ENCODE measurements around the gene RFC5.
"Not testable (repeated sequence)": the region's sequence is repeated elsewhere in the genome, so short reads cannot be mapped to it uniquely, and the experiment has no call there.

The RFC5 gene

GRCh38 chr12:117981267-117981666, 35.2 kb upstream of the RFC5 start:
- Histone ChIP-seq H3K9ac (ENCODE audit: low read length in 2 of 2) (no peak overlapping the region), H3K27ac (ENCODE audit: low read length) (no peak overlapping the region), H3K4me3 (ENCODE audit: low read length in 2 of 2) (no peak overlapping the region), H3K9me3 (ENCODE audit: control insufficient read depth in 2 of 2, low read length in 2 of 2) (no peaks in the 10 kb centered on the region), H3K27me3 (ENCODE audit: control insufficient read depth in 1 of 2, insufficient read depth in 2 of 2, low read length in 2 of 2) (peaks cover 0 to 4% of the 10 kb centered on the region in 2 donors), H3K4me1 (ENCODE audit: control insufficient read depth, insufficient read depth, low read length) (no peaks in the 10 kb centered on the region), H3K36me3 (ENCODE audit: control insufficient read depth in 2 of 2, insufficient read depth in 2 of 2, low read length in 2 of 2) (no peaks in the 10 kb centered on the region)

- Histone ChIP-seq H3K27ac (ENCODE audit: low read length) (no peak overlapping the region), H3K9me3 (ENCODE audit: control insufficient read depth in 2 of 2, low read length in 2 of 2) (no peaks in the 10 kb centered on the region), H3K36me3 (ENCODE audit: control insufficient read depth in 2 of 2, insufficient read depth in 2 of 2, low read length in 2 of 2) (no peaks in the 10 kb centered on the region), H3K9ac (ENCODE audit: low read length in 2 of 2) (no peak overlapping the region), H3K4me1 (ENCODE audit: control insufficient read depth, insufficient read depth, low read length) (no peaks in the 10 kb centered on the region), H3K4me3 (ENCODE audit: low read length in 2 of 2) (no peak overlapping the region), H3K27me3 (ENCODE audit: control insufficient read depth in 1 of 2, insufficient read depth in 2 of 2, low read length in 2 of 2) (peaks cover 0 to 4% of the 10 kb centered on the region in 2 donors)
These were observed 31.3 kb upstream of the RFC5 start for GRCh38 chr12:117985182-117985581.

DNA sequence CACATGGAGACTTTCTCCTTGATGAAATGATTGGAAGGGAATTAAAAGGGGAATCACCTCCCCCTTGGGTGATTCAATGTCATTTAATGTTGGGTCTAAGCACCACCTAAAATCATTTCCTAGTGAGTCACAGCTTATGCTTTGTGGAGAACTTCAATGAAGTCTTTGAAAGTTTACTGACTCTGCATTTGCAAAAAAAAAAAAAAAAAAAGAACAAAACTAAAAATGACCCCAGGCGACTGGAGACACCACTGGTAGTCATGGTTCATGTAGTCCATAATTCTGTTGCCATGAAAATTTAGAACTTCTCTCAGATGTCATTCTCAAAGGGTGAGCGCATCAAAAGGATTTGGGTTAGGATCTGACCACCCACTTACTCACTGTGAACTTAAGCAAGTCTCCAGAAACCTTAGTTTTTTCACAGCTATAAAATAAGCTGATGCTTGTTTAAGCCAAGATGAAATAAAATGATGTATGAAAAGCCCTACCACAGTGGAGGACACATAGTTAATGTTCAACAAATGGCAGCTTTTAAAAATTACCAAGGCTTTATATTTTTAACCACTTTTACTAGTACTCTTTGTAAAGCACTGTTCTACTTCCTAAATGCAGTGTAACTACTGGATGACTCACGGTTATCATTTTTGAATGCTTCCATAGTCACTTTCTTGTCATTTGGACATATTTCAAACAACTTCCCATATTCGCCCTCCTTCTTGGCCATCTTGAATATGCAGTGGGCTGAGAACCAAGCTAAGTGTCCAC, 29.6 kb upstream of the RFC5 start:
- no peak overlapping the region for H3K4me3 ChIP-seq (ENCODE audit: low read length in 2 of 2)

GRCh38 chr12:117994551-117995438, 21.7 kb upstream of the RFC5 start:
- Histone ChIP-seq H3K9me3 (ENCODE audit: control insufficient read depth in 2 of 2, low read length in 2 of 2) (no peaks in the 10 kb centered on the region), H3K4me1 (ENCODE audit: control insufficient read depth, insufficient read depth, low read length) (no peaks in the 10 kb centered on the region), H3K9ac (ENCODE audit: low read length in 2 of 2) (no peak overlapping the region), H3K27ac (ENCODE audit: low read length) (no peak overlapping the region), H3K36me3 (ENCODE audit: control insufficient read depth in 2 of 2, insufficient read depth in 2 of 2, low read length in 2 of 2) (no peaks in the 10 kb centered on the region), H3K4me3 (ENCODE audit: low read length in 2 of 2) (no peak overlapping the region), H3K27me3 (ENCODE audit: control insufficient read depth in 1 of 2, insufficient read depth in 2 of 2, low read length in 2 of 2) (no peaks in the 10 kb centered on the region)

More for the DNA sequence above, 29.6 kb upstream of the RFC5 start:
- Histone ChIP-seq H3K4me1 (ENCODE audit: control insufficient read depth, insufficient read depth, low read length) (no peaks in the 10 kb centered on the region), H3K27ac (ENCODE audit: low read length) (no peak overlapping the region), H3K27me3 (ENCODE audit: control insufficient read depth in 1 of 2, insufficient read depth in 2 of 2, low read length in 2 of 2) (peaks cover 0 to 3% of the 10 kb centered on the region in 2 donors), H3K9ac (ENCODE audit: low read length in 2 of 2) (no peak overlapping the region), H3K36me3 (ENCODE audit: control insufficient read depth in 2 of 2, insufficient read depth in 2 of 2, low read length in 2 of 2) (no peaks in the 10 kb centered on the region), H3K9me3 (ENCODE audit: control insufficient read depth in 2 of 2, low read length in 2 of 2) (no peaks in the 10 kb centered on the region)

DNA sequence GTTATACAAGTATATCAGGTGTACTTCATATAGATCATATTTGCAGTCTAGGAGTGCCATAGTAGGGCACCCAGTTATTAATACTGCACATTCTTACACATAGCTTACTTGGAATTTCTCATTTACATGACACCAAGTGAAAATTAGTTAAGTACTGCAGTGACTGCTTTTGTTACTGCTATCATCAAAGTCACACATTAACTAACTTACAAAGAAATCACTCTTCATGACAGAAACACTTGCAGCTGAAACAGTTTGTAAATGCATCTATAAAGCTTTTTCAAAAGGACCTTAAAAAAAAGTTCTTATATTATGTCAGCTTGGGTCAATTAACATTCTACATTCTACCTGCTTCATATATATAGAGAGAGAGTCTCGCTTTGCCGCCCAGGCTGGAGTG, 17.8 kb upstream of the RFC5 start:
- Histone ChIP-seq H3K9me3 (ENCODE audit: control insufficient read depth in 2 of 2, low read length in 2 of 2) (no peaks in the 10 kb centered on the region), H3K4me3 (ENCODE audit: low read length in 2 of 2) (no peak overlapping the region), H3K36me3 (ENCODE audit: control insufficient read depth in 2 of 2, insufficient read depth in 2 of 2, low read length in 2 of 2) (no peaks in the 10 kb centered on the region), H3K27me3 (ENCODE audit: control insufficient read depth in 1 of 2, insufficient read depth in 2 of 2, low read length in 2 of 2) (no peaks in the 10 kb centered on the region), H3K27ac (ENCODE audit: low read length) (no peak overlapping the region), H3K4me1 (ENCODE audit: control insufficient read depth, insufficient read depth, low read length) (no peaks in the 10 kb centered on the region), H3K9ac (ENCODE audit: low read length in 2 of 2) (no peak overlapping the region)

DNA sequence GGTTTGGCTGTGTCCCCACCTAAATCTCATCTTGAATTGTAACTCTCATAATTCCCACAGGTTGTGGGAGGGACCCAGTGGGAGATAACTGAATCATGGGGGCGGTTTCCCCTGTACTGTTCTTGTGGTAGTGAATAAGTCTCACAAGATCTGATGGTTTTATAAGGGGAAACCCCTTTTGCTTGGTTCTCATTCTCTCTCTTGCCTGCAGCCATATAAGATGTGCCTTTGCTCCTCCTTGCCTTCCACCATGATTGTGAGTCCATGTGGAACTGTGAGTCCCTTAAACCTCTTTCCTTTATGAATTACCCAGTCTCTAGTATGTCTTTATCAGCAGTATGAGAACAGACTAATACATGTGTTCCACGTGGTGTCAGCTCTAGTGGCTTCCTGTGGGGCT, 16.7 kb upstream of the RFC5 start:
- not testable (repeated sequence) for H3K9ac ChIP-seq (ENCODE audit: low read length in 2 of 2); H3K4me3 ChIP-seq (ENCODE audit: low read length in 2 of 2); H3K4me1 ChIP-seq (ENCODE audit: control insufficient read depth, insufficient read depth, low read length); H3K36me3 ChIP-seq (ENCODE audit: control insufficient read depth in 2 of 2, insufficient read depth in 2 of 2, low read length in 2 of 2); H3K9me3 ChIP-seq (ENCODE audit: control insufficient read depth in 2 of 2, low read length in 2 of 2); H3K27ac ChIP-seq (ENCODE audit: low read length); H3K27me3 ChIP-seq (ENCODE audit: control insufficient read depth in 1 of 2, insufficient read depth in 2 of 2, low read length in 2 of 2)

DNA sequence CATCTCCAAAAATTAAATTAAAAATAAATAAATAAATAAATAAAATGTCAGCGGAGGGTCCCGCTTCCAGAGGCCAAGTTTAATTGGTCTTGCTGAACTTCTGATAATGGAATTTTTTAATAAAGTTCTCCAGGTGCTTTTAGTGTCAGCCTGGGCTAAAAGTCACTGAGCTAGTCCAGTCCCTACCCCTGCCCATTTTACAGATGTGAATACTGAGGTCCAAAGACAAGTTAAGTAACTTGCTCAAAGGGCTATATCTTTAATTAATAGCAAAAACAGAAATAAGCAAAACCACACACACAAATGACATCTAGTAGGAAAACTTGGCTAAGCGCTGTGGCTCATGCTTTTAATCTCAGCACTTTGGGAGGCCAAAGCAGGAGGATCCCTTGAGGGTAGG, 5.6 kb upstream of the RFC5 start:
- H3K4me3 ChIP-seq (ENCODE audit: low read length in 2 of 2), result no peak overlapping the region
- no peaks in the 10 kb centered on the region for H3K36me3 ChIP-seq (ENCODE audit: control insufficient read depth in 2 of 2, insufficient read depth in 2 of 2, low read length in 2 of 2)
- no peaks in the 10 kb centered on the region for H3K9me3 ChIP-seq (ENCODE audit: control insufficient read depth in 2 of 2, low read length in 2 of 2)
- no peak overlapping the region for H3K9ac ChIP-seq (ENCODE audit: low read length in 2 of 2)
- H3K27ac ChIP-seq (ENCODE audit: low read length), result no peak overlapping the region
- H3K27me3 ChIP-seq (ENCODE audit: control insufficient read depth in 1 of 2, insufficient read depth in 2 of 2, low read length in 2 of 2), result no peaks in the 10 kb centered on the region
- H3K4me1 ChIP-seq (ENCODE audit: control insufficient read depth, insufficient read depth, low read length), result no peaks in the 10 kb centered on the region

DNA sequence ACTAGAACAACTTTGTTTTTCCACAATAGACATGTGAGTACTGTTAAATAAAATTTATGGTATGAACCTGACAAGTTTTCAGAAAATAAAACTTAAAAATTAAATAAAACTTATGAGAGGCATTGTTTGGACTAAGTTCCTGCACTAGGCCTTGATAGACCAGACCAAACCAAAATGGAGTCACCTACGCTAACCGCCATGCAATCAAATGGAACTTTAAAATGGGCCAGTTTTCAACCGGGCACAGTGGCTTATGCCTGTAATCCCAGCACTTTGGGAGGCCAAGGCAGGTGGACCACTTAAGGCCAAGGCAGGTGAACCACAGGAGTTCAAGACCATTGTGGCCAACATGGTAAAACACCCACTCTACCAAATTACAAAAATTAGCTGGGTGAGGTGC, 5.1 kb upstream of the RFC5 start:
- H3K4me1 ChIP-seq (ENCODE audit: control insufficient read depth, insufficient read depth, low read length), result no peaks in the 10 kb centered on the region
- H3K9ac ChIP-seq (ENCODE audit: low read length in 2 of 2), result no peak overlapping the region
- no peak overlapping the region for H3K27ac ChIP-seq (ENCODE audit: low read length)

DNA sequence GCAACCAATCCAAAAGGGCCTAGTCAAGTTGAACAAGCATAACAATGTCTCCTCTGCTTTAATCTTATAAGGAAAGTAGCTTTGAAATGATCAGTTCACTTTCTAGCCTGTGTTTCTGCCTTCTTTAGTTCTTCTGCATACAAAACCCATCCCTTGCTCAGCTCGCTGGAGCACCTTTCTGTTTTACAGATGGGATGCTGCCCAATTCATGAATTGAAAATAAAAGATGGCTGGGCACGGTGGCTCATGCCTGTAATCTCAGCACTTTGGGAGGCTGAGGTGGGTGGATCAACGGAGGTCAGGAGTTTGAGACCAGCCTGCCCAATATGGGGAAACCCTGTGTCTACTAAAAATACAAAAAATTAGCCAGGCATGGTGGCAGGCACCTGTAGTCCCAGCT, 4.5 kb upstream of the RFC5 start:
- Histone ChIP-seq H3K4me3 (ENCODE audit: low read length in 2 of 2) (no peak overlapping the region), H3K27ac (ENCODE audit: low read length) (no peak overlapping the region), H3K9me3 (ENCODE audit: control insufficient read depth in 2 of 2, low read length in 2 of 2) (no peaks in the 10 kb centered on the region), H3K27me3 (ENCODE audit: control insufficient read depth in 1 of 2, insufficient read depth in 2 of 2, low read length in 2 of 2) (no peaks in the 10 kb centered on the region), H3K4me1 (ENCODE audit: control insufficient read depth, insufficient read depth, low read length) (peaks cover 1% of the 10 kb centered on the region), H3K36me3 (ENCODE audit: control insufficient read depth in 2 of 2, insufficient read depth in 2 of 2, low read length in 2 of 2) (no peaks in the 10 kb centered on the region), H3K9ac (ENCODE audit: low read length in 2 of 2) (no peak overlapping the region)

More for the DNA sequence above, 5.1 kb upstream of the RFC5 start:
- Histone ChIP-seq H3K27me3 (ENCODE audit: control insufficient read depth in 1 of 2, insufficient read depth in 2 of 2, low read length in 2 of 2) (no peaks in the 10 kb centered on the region), H3K9me3 (ENCODE audit: control insufficient read depth in 2 of 2, low read length in 2 of 2) (no peaks in the 10 kb centered on the region), H3K36me3 (ENCODE audit: control insufficient read depth in 2 of 2, insufficient read depth in 2 of 2, low read length in 2 of 2) (no peaks in the 10 kb centered on the region), H3K4me3 (ENCODE audit: low read length in 2 of 2) (no peak overlapping the region)

DNA sequence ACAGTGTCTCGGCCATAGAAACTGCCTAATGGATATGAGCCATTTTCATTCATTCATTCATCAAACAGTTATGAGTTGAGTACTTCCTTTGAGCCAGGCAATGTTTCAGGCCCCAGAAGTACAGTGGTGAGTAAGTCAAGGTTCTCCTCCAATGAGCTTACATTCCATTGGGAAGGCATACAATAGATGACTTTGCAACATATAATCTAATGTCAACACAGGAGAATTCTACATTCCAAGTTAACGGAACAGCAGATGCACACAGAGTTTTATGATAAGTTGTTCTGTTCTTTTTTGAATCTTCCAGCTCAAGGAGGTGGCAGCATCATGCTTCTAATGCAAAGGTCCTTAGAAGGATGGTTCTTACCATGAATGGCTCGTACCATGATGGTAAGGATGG, 3.2 kb upstream of the RFC5 start:
- H3K9ac ChIP-seq (ENCODE audit: low read length in 2 of 2), result no peak overlapping the region
- no peaks in the 10 kb centered on the region for H3K27me3 ChIP-seq (ENCODE audit: control insufficient read depth in 1 of 2, insufficient read depth in 2 of 2, low read length in 2 of 2)
- H3K27ac ChIP-seq (ENCODE audit: low read length), result no peak overlapping the region
- H3K4me3 ChIP-seq (ENCODE audit: low read length in 2 of 2), result no peak overlapping the region
- no peaks in the 10 kb centered on the region for H3K36me3 ChIP-seq (ENCODE audit: control insufficient read depth in 2 of 2, insufficient read depth in 2 of 2, low read length in 2 of 2)
- peaks cover 6% of the 10 kb centered on the region for H3K4me1 ChIP-seq (ENCODE audit: control insufficient read depth, insufficient read depth, low read length)
- H3K9me3 ChIP-seq (ENCODE audit: control insufficient read depth in 2 of 2, low read length in 2 of 2), result no peaks in the 10 kb centered on the region

- Histone ChIP-seq H3K9ac (ENCODE audit: low read length in 2 of 2) (no peak overlapping the region), H3K4me1 (ENCODE audit: control insufficient read depth, insufficient read depth, low read length) (peaks cover 6% of the 10 kb centered on the region)
These were observed 1.2 kb upstream of the RFC5 start for GRCh38 chr12:118015306-118015705.

More at GRCh38 chr12:118015306-118015705, 1.2 kb upstream of the RFC5 start:
- H3K36me3 ChIP-seq (ENCODE audit: control insufficient read depth in 2 of 2, insufficient read depth in 2 of 2, low read length in 2 of 2), result peaks cover 5 to 7% of the 10 kb centered on the region in 2 donors
- H3K4me3 ChIP-seq (ENCODE audit: low read length in 2 of 2), result no peak overlapping the region
- no peaks in the 10 kb centered on the region for H3K9me3 ChIP-seq (ENCODE audit: control insufficient read depth in 2 of 2, low read length in 2 of 2)
- no peak overlapping the region for H3K27ac ChIP-seq (ENCODE audit: low read length)
- H3K27me3 ChIP-seq (ENCODE audit: control insufficient read depth in 1 of 2, insufficient read depth in 2 of 2, low read length in 2 of 2), result no peaks in the 10 kb centered on the region
